A549 (cell line): ENCODE measurements around the gene KCNQ1.

Experiments used
- CEBPB ChIP-seq, 2 experiments: fragments of >200 bp in 1 of 2; sonication (Bioruptor Twin) in 1 of 2; formaldehyde crosslinking in 1 of 2; IDR thresholded peaks; 2 replicates each; pipeline ENCODE4 v1.6.1; 2012 to 2016
- EP300 ChIP-seq, 2 experiments: fragments of >200 bp; sonication (Bioruptor Twin); formaldehyde crosslinking; IDR thresholded peaks; 2 replicates in 1 of 2; 3 replicates in 1 of 2; pipeline ENCODE4 v1.6.1; 2016 to 2017
- MAFK ChIP-seq: fragments of 450-650 bp; IDR thresholded peaks from 2 replicates; pipeline ENCODE4 v1.6.1; 2014; ENCODE audit not compliant: partially characterized antibody
- POLR2A ChIP-seq: IDR thresholded peaks from 2 replicates; pipeline ENCODE4 v1.6.1; 2012; ENCODE audit warnings: mild to moderate bottlenecking, low read length
- SMC3 ChIP-seq: fragments of >200 bp; sonication (Bioruptor Twin); formaldehyde crosslinking; IDR thresholded peaks from 3 replicates; pipeline ENCODE4 v1.6.1; 2018; ENCODE audit warnings: inconsistent platforms
- TF ChIP-seq, protein P1 (sequence below): IDR thresholded peaks from 2 replicates; pipeline ENCODE4 v1.6.1; 2012

DNA sequence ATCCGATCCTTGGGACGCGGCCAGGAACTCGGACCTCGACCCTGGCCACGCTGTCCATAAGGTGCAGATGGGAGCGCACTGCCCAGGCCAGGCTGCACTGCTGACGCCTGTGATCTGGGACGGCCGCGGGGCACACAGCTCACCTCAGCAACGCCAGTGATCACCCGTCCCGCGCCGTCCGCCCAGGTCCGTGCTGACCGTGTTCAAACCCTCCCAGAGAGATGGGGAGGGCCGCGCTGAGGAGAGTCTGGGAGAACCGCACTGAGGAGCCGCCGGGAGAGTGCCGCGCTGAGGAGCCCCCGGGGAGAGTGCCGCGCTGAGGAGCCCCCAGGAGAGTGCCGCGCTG is 254.3 kb downstream of the KCNQ1 start:
- TF ChIP-seq, protein P1, sequence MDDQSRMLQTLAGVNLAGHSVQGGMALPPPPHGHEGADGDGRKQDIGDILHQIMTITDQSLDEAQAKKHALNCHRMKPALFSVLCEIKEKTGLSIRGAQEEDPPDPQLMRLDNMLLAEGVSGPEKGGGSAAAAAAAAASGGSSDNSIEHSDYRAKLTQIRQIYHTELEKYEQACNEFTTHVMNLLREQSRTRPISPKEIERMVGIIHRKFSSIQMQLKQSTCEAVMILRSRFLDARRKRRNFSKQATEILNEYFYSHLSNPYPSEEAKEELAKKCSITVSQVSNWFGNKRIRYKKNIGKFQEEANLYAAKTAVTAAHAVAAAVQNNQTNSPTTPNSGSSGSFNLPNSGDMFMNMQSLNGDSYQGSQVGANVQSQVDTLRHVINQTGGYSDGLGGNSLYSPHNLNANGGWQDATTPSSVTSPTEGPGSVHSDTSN = no peak
- TF ChIP-seq CEBPB (IDR thresholded peaks at IDR 0.05) = no peak
- TF ChIP-seq POLR2A = no peak
- no peak for TF ChIP-seq SMC3
- no peak for TF ChIP-seq MAFK
- no peak for TF ChIP-seq EP300 (IDR thresholded peaks at IDR 0.05)
